Measurements from ENCODE around the gene FRMD4A. TPM values are rescaled to one million over a fixed set of nuclear protein-coding genes. Genes with fewer than 3 reads are reported as not detected.

FRMD4A gene
- total RNA-seq, 2 experiments from 2014 or later: 3.1 to 3.7 TPM

DNA sequence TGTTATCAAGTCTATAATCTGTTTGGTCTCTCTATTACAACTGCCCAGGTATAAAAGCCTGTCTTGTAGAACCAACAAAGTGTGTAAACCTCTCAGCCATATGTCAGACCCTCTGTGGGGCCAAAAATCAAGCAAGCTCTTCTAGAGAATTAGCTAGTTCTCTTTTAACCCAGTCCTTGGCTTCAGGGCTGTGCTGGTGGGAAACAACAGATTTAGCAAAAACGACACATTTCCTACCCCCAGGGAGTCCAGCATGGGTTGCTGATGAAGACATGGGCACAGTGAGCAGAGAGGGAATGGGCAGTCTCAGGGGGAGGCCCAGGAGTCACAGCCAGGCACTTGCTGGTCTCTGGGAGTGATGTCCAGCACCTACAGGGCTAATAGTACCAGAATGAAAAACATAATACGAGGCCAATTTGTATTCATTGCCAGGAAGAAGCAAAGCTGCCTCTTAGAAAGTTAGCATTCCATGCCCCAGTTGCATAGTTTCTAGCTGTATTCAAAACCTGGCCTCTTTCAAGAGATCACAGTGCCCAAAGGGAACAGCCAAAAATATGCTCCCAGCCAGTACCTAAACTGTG is 80.1 kb downstream of the FRMD4A start:
- H3K9me3 Mint-ChIP-seq: peaks cover 2% of the 10 kb centered on the region
- ATAC-seq (ENCODE audit: poor library complexity) (no peak), DNase-seq (no peak)
- H3K4me3 Mint-ChIP-seq: no peak overlapping the region
- peaks cover 9 to 14% of the 10 kb centered on the region in 2 experiments for H3K27me3 ChIP-seq (ENCODE audit: control insufficient read depth in 1 of 2, insufficient read depth in 2 of 2, low read length in 2 of 2)
- H3K9me3 ChIP-seq (ENCODE audit: control insufficient read depth in 1 of 2, insufficient read depth in 1 of 2, low read length in 2 of 2): peaks cover 4 to 9% of the 10 kb centered on the region in 2 experiments
- H3K4me1 ChIP-seq (ENCODE audit: insufficient read depth, low read length): no peaks in the 10 kb centered on the region
- no peaks in the 10 kb centered on the region for H3K36me3 ChIP-seq (ENCODE audit: insufficient read depth, low read length)
- H3K4me1 Mint-ChIP-seq (ENCODE audit: low read depth): no peaks in the 10 kb centered on the region
- ChIA-PET CTCF (no interaction called here), POLR2A (no interaction called here)
- H3K27ac Mint-ChIP-seq: no peak overlapping the region
- H3K36me3 Mint-ChIP-seq (ENCODE audit: low read depth): no peaks in the 10 kb centered on the region
- intact Hi-C loops (cut with DNase I, micrococcal nuclease): no loop called here
- no peak overlapping the region for H3K27ac ChIP-seq (ENCODE audit: low read depth in 1 of 2, low read length in 2 of 2)
- TF ChIP-seq, protein P1, sequence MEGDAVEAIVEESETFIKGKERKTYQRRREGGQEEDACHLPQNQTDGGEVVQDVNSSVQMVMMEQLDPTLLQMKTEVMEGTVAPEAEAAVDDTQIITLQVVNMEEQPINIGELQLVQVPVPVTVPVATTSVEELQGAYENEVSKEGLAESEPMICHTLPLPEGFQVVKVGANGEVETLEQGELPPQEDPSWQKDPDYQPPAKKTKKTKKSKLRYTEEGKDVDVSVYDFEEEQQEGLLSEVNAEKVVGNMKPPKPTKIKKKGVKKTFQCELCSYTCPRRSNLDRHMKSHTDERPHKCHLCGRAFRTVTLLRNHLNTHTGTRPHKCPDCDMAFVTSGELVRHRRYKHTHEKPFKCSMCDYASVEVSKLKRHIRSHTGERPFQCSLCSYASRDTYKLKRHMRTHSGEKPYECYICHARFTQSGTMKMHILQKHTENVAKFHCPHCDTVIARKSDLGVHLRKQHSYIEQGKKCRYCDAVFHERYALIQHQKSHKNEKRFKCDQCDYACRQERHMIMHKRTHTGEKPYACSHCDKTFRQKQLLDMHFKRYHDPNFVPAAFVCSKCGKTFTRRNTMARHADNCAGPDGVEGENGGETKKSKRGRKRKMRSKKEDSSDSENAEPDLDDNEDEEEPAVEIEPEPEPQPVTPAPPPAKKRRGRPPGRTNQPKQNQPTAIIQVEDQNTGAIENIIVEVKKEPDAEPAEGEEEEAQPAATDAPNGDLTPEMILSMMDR (IDR thresholded peaks at IDR 0.05): no peak
- peaks cover 50% of the 10 kb centered on the region for H3K27me3 Mint-ChIP-seq
- H3K4me3 ChIP-seq (ENCODE audit: low read length): no peak overlapping the region

DNA sequence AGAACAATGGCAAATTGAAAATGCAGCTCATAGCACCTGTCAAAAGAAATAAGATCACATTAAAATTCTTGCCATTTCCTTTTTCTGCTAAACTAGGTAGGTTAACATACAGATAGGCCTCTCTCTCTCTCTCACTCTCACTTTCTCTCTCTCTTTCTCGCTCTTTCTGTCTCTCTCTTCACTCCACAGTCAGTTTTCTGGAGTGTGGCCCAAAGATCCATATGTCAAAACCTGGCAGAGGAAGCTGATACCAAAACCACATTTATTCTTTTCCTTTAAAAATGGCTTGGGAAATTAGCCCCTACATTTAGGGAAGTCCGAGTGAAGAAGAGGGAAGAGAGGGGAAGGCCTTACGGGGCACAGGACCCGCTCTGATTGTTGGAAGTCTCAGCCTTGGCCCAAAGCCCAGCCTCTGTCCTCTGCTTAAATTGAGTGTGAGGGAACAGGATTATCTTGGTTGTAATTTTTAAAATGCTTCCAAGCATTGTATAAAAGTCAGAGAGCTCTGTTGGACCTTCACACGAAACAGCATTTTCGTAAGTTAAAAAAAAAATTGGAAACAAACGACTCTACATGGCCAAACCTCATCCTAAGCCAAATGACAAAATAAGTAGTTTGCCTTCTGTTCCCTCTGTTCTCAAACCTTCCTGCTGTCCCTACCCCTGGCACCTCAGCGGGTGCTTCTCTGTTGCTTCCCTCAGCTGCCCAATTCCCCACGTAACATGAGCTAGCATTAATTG is 83.2 kb downstream of the FRMD4A start:
- Histone ChIP-seq H3K36me3 (ENCODE audit: insufficient read depth, low read length) (no peaks in the 10 kb centered on the region), H3K27ac (ENCODE audit: low read depth in 1 of 2, low read length in 2 of 2) (no peak overlapping the region), H3K27me3 (ENCODE audit: control insufficient read depth in 1 of 2, insufficient read depth in 2 of 2, low read length in 2 of 2) (peaks cover 3 to 8% of the 10 kb centered on the region in 2 experiments), H3K9me3 (ENCODE audit: control insufficient read depth in 1 of 2, insufficient read depth in 1 of 2, low read length in 2 of 2) (peaks cover 4 to 9% of the 10 kb centered on the region in 2 experiments), H3K4me3 (ENCODE audit: low read length) (no peak overlapping the region), H3K4me1 (ENCODE audit: insufficient read depth, low read length) (no peaks in the 10 kb centered on the region)
- no peak overlapping the region for H3K27ac Mint-ChIP-seq
- ChIA-PET CTCF (interaction anchor here (0.6 kb wide), 1 partner anchor 92 kb away, joined by 3 read pairs; no protein-coding TSS in a partner anchor), POLR2A (no interaction called here)
- peaks cover 41% of the 10 kb centered on the region for H3K27me3 Mint-ChIP-seq
- H3K36me3 Mint-ChIP-seq (ENCODE audit: low read depth): no peaks in the 10 kb centered on the region
- no peaks in the 10 kb centered on the region for H3K4me1 Mint-ChIP-seq (ENCODE audit: low read depth)
- ATAC-seq (ENCODE audit: poor library complexity): no peak
- no peak for DNase-seq
- peaks cover 4% of the 10 kb centered on the region for H3K9me3 Mint-ChIP-seq
- no peak overlapping the region for H3K4me3 Mint-ChIP-seq
- intact Hi-C loops (cut with DNase I, micrococcal nuclease): no loop called here
- TF ChIP-seq, protein P1 (IDR thresholded peaks at IDR 0.05): no peak

GRCh38 chr10:14244801-14245211 is 85.9 kb downstream of the FRMD4A start:
- ATAC-seq (ENCODE audit: poor library complexity): no peak
- H3K4me3 Mint-ChIP-seq: no peak overlapping the region
- peaks cover 51% of the 10 kb centered on the region for H3K27me3 Mint-ChIP-seq
- H3K4me3 ChIP-seq (ENCODE audit: low read length): no peak overlapping the region
- H3K27me3 ChIP-seq (ENCODE audit: control insufficient read depth in 1 of 2, insufficient read depth in 2 of 2, low read length in 2 of 2): peaks cover 0 to 8% of the 10 kb centered on the region in 2 experiments
- H3K36me3 ChIP-seq (ENCODE audit: insufficient read depth, low read length): no peaks in the 10 kb centered on the region
- no peaks in the 10 kb centered on the region for H3K4me1 ChIP-seq (ENCODE audit: insufficient read depth, low read length)
- H3K4me1 Mint-ChIP-seq (ENCODE audit: low read depth): peaks cover 6% of the 10 kb centered on the region
- H3K9me3 Mint-ChIP-seq: peaks cover 2% of the 10 kb centered on the region
- no peak for DNase-seq
- intact Hi-C loops (cut with DNase I, micrococcal nuclease): no loop called here
- TF ChIP-seq, protein P1 (IDR thresholded peaks at IDR 0.05): no peak
- H3K9me3 ChIP-seq (ENCODE audit: control insufficient read depth in 1 of 2, insufficient read depth in 1 of 2, low read length in 2 of 2): no peaks in the 10 kb centered on the region
- ChIA-PET POLR2A (no interaction called here), CTCF (no interaction called here)
- no peak overlapping the region for H3K27ac ChIP-seq (ENCODE audit: low read depth in 1 of 2, low read length in 2 of 2)
- H3K36me3 Mint-ChIP-seq (ENCODE audit: low read depth): no peaks in the 10 kb centered on the region
- no peak overlapping the region for H3K27ac Mint-ChIP-seq
